Panc1 (cell line): ENCODE data around the gene ITPRIPL2. TPM values are rescaled to one million over a fixed set of nuclear protein-coding genes. Genes with fewer than 3 reads are reported as not detected.

ENCODE experiments used
- ATAC-seq: fragments of 200-7000 bp; cut with Tn5 transposase; 2 replicates; pipeline ENCODE4 v1.9.1; 2020; ENCODE audit warnings: mild to moderate bottlenecking, moderate library complexity
- BruUV-seq: library from RNA; stranded (reverse); fragments of 400-500 nt; replicated peaks from 2 replicates; lab custom pipeline; 2021; lab: Mats Ljungman, UMichigan
- CTCF ChIA-PET: fragments of 300-600 bp; sonication (Branson Sonifier 250); formaldehyde crosslinking; loops from one replicate; lab custom pipeline; 2022; ENCODE audit warnings: antibody characterized with exemption; lab: Charles Lee
- POLR2A ChIA-PET: fragments of 300-600 bp; sonication (Branson Sonifier 250); formaldehyde crosslinking; loops from one replicate; lab custom pipeline; 2022; ENCODE audit warnings: antibody characterized with exemption; lab: Charles Lee
- DNase-seq: peaks from one replicate; pipeline ENCODE4 v3.0.0-alpha.2; 2010; ENCODE audit warnings: low read depth, low spot score
- H3K27ac ChIP-seq: 2 replicates; pipeline ENCODE4 v1.5.1; 2011; ENCODE audit warnings: mild to moderate bottlenecking, low read length, inconsistent platforms
- H3K27me3 ChIP-seq: fragments of 200-500 bp; sonication (Bioruptor generic); 2 replicates; pipeline ENCODE4 v1.6.0; 2014; ENCODE audit warnings: low read length, inconsistent platforms; ENCODE audit not compliant: control insufficient read depth, insufficient read depth
- H3K36me3 ChIP-seq: fragments of 200-500 bp; sonication (Bioruptor generic); 2 replicates; pipeline ENCODE4 v1.5.1; 2014; ENCODE audit warnings: inconsistent platforms, mild to moderate bottlenecking, low read length, moderate library complexity; ENCODE audit not compliant: control insufficient read depth, insufficient read depth
- H3K4me1 ChIP-seq: 2 replicates; pipeline ENCODE4 v1.5.1; 2011; ENCODE audit warnings: inconsistent platforms, mild to moderate bottlenecking, low read length, moderate library complexity; ENCODE audit not compliant: control insufficient read depth, insufficient read depth
- H3K4me3 ChIP-seq, 2 experiments: 2 replicates each; pipeline ENCODE4 v1.5.1; 2011 to 2012; ENCODE audit warnings: low read depth in 2 of 2, low read length in 2 of 2, mild to moderate bottlenecking in 2 of 2, inconsistent platforms in 1 of 2, moderate library complexity in 1 of 2
- H3K9me3 ChIP-seq: fragments of 200-500 bp; sonication (Bioruptor generic); 2 replicates; pipeline ENCODE4 v1.5.1; 2014; ENCODE audit warnings: low read depth, mild to moderate bottlenecking, inconsistent platforms, low read length, moderate library complexity; ENCODE audit not compliant: control insufficient read depth, insufficient read depth
- POLR2AphosphoS5 ChIP-seq: IDR thresholded peaks from 2 replicates; pipeline ENCODE4 v1.6.1; 2012; ENCODE audit warnings: mild to moderate bottlenecking, low read depth, low read length, moderate library complexity
- SIN3A ChIP-seq: IDR thresholded peaks from 2 replicates; pipeline ENCODE4 v1.6.1; 2012; ENCODE audit warnings: low read depth, mild to moderate bottlenecking, low read length, moderate library complexity, borderline replicate concordance; ENCODE audit not compliant: insufficient read depth
- TCF7L2 ChIP-seq: IDR thresholded peaks from 2 replicates; pipeline ENCODE4 v1.6.1; 2011; ENCODE audit warnings: mild to moderate bottlenecking, low read depth, low read length, inconsistent platforms
- in situ Hi-C: cut with HindIII; loops from 2 replicates; pipeline ENCODE4 v1.10.0; 2016; ENCODE audit warnings: low sequenced_read_pairs, low pct_unique_long_range_greater_than_20kb
- intact Hi-C: fragments of 100-400 bp; cut with micrococcal nuclease; formaldehyde crosslinking; loops from one replicate; pipeline ENCODE4 v1.10.0; 2022; ENCODE audit not compliant: unreplicated experiment
- total RNA-seq: library from RNA; stranded (reverse); gene quantifications from one replicate; pipeline ENCODE4 v1.2.1, GENCODE V29; 2021; ENCODE audit not compliant: unreplicated experiment
- TF ChIP-seq, protein P1 (sequence below): fragments of 450-650 bp; IDR thresholded peaks from 2 replicates; pipeline ENCODE4 v1.5.1; 2017; ENCODE audit warnings: mild to moderate bottlenecking
- TF ChIP-seq, protein P2 (sequence below), 2 experiments: IDR thresholded peaks; 2 replicates each; pipeline ENCODE4 v1.6.1; 2011 to 2012; ENCODE audit warnings: low read depth in 2 of 2, control low read depth in 1 of 2, low read length in 1 of 2, mild to moderate bottlenecking in 1 of 2, moderate library complexity in 1 of 2; ENCODE audit not compliant: insufficient read depth in 1 of 2

Gene ITPRIPL2
- total RNA-seq, 1 experiment from 2014 or later: 83.2 TPM

DNA sequence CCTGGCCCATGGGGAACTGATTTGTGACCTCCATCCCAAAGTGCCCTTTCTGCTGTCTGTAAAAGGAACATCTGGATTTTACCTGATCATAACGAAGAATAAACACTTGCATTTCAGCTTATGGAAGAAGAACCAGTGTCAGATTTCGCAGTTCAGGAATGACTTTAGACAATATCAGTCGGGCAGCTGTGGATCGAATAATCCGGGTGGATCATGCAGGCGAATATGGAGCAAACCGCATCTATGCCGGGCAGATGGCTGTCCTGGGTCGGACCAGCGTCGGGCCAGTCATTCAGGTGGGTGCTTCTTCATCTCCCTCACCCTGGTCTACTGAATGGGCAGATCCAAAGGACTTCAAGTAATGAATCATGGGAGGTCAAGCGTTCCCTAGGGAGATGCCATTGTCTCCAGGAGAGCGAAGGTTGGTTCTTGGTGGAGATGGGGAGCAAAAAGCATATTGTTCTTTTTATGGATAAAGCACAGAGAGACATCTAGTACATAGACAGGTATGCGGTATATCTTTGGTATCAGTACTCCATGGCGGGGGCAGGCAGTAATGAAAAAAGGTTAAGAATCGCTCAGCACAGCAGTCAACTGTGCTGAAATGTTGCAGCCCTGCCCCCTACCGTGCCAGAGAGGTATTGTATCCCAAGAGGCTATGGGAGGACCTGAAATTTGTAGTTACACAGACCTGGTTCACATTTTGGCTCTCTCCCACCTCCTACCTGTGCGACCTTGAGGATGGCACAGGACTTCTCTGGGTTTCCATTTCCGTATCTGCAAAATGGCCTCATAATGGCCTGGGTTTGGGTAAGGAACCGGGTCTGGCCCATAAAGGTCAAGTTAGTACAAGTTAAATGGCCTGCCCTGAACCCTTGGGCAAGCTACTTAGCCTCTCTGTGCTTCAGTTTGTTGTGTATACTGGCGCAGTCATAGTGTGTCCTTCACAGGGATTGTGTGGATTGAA is 41.7 kb upstream of the ITPRIPL2 start:
- H3K4me3 ChIP-seq: no peak overlapping the region
- no peak for DNase-seq
- no peak overlapping the region for H3K27ac ChIP-seq
- H3K36me3 ChIP-seq: no peaks in the 10 kb centered on the region
- H3K27me3 ChIP-seq: no peaks in the 10 kb centered on the region
- intact Hi-C loops (loop anchor here (1.0 kb wide), 1 partner anchor 89 kb away; the partner anchor contains the start of gene TMC7), in situ Hi-C loops (no loop called here)
- CTCF ChIA-PET: interaction anchor here (0.5 to 1.3 kb wide), 3 partner anchors 22 to 88 kb away, joined by 3 to 6 read pairs (median 4); partner anchors contain the start of gene TMC7
- no peaks in the 10 kb centered on the region; the same call in 1 of the 2 replicates for H3K4me1 ChIP-seq
- H3K9me3 ChIP-seq: no peaks in the 10 kb centered on the region
- POLR2A ChIA-PET: no interaction called here
- BruUV-seq: no TSS peak
- peak; percentile 47 for ATAC-seq
- TF ChIP-seq, protein P1, sequence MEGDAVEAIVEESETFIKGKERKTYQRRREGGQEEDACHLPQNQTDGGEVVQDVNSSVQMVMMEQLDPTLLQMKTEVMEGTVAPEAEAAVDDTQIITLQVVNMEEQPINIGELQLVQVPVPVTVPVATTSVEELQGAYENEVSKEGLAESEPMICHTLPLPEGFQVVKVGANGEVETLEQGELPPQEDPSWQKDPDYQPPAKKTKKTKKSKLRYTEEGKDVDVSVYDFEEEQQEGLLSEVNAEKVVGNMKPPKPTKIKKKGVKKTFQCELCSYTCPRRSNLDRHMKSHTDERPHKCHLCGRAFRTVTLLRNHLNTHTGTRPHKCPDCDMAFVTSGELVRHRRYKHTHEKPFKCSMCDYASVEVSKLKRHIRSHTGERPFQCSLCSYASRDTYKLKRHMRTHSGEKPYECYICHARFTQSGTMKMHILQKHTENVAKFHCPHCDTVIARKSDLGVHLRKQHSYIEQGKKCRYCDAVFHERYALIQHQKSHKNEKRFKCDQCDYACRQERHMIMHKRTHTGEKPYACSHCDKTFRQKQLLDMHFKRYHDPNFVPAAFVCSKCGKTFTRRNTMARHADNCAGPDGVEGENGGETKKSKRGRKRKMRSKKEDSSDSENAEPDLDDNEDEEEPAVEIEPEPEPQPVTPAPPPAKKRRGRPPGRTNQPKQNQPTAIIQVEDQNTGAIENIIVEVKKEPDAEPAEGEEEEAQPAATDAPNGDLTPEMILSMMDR: peak; percentile 97
- TF ChIP-seq POLR2AphosphoS5: no peak

DNA sequence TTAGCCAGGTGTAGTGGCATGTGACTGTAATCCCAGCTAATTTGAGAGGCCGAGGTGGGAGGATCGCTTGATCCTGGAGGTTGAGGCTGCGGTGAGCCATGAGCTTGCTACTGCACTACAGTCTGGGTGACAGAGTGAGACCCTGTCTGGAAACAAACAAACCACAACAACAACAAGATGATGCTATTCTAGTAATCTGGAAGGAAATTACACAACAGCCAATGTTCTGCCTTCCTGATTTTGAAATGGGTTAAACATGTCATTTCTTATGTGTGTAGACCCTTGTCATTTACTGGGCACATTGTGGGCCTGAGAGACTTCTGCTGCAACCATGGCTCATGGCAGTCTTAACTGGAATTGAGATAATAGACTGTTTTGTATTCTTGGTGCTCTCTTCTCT is 40.4 kb upstream of the ITPRIPL2 start:
- no peak for DNase-seq
- in situ Hi-C loops (no loop called here), intact Hi-C loops (no loop called here)
- Histone ChIP-seq H3K9me3 (no peaks in the 10 kb centered on the region), H3K36me3 (no peaks in the 10 kb centered on the region), H3K27me3 (no peaks in the 10 kb centered on the region), H3K4me1 (no peaks in the 10 kb centered on the region), H3K27ac (no peak overlapping the region), H3K4me3 (no peak overlapping the region)
- ChIA-PET POLR2A (interaction anchor here (0.6 kb wide), 1 partner anchor 117 kb away, joined by 4 read pairs; no protein-coding TSS in a partner anchor), CTCF (interaction anchor here (0.6 to 1.3 kb wide), 3 partner anchors 90 to 112 kb away, joined by 4 to 10 read pairs (median 5); partner anchors contain the start of gene TMC7)
- TF ChIP-seq TCF7L2: no peak
- no peak for TF ChIP-seq SIN3A
- TF ChIP-seq POLR2AphosphoS5: no peak
- TF ChIP-seq, protein P1: no peak
- TF ChIP-seq, protein P2, sequence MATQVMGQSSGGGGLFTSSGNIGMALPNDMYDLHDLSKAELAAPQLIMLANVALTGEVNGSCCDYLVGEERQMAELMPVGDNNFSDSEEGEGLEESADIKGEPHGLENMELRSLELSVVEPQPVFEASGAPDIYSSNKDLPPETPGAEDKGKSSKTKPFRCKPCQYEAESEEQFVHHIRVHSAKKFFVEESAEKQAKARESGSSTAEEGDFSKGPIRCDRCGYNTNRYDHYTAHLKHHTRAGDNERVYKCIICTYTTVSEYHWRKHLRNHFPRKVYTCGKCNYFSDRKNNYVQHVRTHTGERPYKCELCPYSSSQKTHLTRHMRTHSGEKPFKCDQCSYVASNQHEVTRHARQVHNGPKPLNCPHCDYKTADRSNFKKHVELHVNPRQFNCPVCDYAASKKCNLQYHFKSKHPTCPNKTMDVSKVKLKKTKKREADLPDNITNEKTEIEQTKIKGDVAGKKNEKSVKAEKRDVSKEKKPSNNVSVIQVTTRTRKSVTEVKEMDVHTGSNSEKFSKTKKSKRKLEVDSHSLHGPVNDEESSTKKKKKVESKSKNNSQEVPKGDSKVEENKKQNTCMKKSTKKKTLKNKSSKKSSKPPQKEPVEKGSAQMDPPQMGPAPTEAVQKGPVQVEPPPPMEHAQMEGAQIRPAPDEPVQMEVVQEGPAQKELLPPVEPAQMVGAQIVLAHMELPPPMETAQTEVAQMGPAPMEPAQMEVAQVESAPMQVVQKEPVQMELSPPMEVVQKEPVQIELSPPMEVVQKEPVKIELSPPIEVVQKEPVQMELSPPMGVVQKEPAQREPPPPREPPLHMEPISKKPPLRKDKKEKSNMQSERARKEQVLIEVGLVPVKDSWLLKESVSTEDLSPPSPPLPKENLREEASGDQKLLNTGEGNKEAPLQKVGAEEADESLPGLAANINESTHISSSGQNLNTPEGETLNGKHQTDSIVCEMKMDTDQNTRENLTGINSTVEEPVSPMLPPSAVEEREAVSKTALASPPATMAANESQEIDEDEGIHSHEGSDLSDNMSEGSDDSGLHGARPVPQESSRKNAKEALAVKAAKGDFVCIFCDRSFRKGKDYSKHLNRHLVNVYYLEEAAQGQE (IDR thresholded peaks at IDR 0.05; ENCODE audit: insufficient read depth in 1 of 2, low read depth in 2 of 2, low read length in 1 of 2): no peak
- BruUV-seq: no TSS peak
- no peak for ATAC-seq
